Stimulated activated CD4-positive, alpha-beta T cell treated with anti-CD3 and anti-CD28 coated beads, Interleukin-4, amount 100 ng/mL, for 1 hour (primary cell): ENCODE measurements around the gene PPP2R5B.

Source experiments
- DNase-seq: peaks from one replicate; pipeline ENCODE4 v3.0.0-alpha.2; 2020

The PPP2R5B gene

DNA sequence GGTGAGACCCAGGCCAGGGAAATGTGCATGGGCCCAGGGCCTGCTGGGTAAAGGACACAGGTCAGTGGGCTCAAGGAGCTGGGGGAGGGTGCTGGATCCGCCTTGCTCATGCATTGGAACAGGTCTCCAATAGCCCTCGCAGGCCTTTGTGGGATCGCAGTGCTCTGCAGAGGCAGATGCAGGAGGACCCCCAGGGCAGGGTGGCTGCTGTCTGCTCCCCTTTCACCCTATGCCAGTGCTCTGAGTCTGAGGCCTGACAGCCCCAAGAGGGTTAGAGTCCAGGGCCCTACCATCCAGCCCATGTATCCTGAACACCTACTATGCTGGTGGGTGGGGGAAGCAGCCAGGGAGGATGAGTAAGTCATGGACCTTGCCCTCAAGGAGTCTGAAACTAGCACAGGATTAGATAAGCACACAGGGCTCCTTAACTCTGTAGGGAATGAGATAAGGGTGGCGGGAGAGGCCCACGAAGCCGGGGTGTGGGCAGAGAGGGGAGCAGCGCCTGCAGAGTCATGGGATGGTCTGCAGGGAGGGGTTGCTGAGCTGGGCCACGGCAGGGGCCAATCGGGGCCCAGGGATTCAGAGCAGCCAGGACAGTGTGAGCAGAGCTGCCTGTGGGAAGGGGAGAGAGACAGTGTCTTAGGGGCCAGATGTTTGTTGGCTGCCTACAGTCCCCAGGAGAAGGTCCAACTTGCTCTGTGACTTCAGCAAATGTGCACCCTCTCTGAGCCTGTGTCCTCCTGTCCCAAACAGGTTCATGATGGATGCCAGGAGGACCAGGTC, 35.6 kb upstream of the PPP2R5B start:
- no peak for DNase-seq

DNA sequence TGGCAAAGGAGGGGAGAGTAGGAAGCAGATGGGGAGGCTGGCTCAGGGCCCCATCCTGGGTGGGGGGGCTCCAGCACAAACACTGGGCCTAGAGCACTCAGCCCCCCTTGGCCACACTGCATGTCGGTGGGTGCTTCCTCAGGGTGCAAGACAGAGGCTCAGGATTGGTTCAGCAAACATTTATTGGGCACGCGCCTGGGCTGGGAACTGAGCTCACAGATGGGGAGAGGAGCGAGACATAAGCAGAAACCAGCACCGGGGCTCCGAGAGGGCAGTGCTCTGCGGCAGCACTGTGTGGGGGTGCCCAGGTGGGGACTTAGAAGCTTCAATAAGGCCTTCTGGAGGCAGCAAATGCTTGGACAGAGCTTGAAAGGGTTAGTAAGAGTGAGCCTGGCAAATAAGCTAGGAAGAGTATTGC, 34.0 kb upstream of the PPP2R5B start:
- DNase-seq = no peak

DNA sequence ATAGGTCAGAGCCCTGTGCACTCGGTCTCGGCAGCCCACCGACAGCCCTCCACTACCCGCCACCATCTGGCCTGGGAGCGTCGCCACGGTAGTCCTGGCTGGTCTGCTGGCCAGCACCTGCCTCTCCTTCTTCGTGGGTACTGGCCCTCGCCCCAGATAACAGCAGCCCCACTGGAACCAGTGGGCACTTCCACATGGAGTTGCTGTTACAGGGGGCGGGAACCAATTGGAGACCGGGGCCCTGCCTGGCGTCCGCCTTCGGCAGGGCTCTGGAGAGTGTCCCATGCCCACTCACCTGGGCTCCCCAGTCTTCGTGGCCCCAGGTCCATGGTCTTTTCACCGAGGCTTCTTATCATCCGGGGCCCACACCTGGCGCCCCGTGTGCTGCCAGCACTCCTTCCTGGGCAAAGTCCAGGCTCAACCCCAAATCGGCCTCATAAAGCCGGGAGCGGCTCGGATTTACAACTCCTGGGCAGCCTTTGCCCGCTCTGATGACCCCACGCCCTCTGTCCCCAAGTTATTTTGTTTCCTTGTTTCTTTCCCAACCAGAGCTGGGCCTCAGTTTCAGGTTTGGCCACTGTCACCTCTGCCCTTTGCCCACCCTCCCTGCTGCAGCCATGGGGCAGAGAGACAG, 33.2 kb upstream of the PPP2R5B start:
- no peak for DNase-seq

DNA sequence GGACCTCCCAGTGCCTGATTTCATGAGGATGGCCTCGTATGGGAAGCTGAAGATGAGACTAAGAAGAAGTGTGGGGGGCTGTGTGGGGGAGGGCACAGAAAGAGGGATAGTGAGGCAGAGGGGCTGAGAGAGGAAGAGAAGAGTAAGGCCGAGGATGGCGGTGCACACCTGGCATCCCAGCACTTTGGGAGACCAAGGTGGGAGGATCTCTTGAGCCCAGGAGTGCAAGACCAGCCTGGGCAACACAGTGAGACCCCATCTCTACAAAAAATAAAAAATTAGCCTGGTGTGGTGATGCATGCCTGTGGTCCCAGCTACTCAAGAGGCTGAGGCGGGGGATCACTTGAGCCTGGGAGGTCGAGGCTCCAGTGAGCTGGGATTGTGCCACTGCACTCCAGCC, 32.6 kb upstream of the PPP2R5B start:
- DNase-seq = no peak

DNA sequence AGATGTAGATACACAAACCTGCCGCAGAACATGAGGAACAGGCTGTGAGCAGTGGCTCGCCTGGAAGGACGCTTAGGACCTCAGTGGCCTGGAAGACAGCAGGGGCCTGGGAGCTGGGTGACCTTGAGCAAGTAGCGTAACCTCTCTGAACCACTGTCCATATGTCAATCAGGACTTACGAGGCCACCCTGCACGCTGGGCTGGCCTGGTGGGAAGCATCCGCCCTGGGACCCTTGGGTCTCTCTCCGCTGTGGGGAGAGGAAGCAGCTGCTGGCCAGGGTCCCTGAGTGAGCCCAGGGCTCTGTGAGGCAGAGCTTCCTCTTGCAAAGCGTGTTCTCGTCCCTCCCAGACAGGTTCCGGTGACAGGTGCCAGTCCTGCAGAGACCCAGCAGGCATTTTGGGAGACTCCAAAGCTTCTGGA, 32.1 kb upstream of the PPP2R5B start:
- no peak for DNase-seq

DNA sequence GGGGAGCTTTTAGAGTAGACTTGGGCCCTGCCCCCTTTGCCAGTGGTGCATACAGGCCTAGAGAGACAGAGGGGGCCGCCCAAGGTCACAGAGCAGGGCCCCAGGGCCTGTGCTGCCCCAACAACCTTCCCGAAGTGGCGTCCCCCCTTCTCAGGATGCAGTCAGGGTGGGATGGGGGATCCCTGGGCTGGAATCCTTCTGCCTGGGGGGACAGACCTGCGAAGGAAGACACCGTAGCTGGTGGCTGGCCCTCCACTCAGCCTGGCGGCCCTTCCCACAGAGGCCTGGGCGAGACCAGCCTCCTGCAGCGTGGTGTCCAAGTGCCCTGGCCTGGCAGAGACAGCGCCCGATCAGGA, 31.7 kb upstream of the PPP2R5B start:
- DNase-seq = no peak

DNA sequence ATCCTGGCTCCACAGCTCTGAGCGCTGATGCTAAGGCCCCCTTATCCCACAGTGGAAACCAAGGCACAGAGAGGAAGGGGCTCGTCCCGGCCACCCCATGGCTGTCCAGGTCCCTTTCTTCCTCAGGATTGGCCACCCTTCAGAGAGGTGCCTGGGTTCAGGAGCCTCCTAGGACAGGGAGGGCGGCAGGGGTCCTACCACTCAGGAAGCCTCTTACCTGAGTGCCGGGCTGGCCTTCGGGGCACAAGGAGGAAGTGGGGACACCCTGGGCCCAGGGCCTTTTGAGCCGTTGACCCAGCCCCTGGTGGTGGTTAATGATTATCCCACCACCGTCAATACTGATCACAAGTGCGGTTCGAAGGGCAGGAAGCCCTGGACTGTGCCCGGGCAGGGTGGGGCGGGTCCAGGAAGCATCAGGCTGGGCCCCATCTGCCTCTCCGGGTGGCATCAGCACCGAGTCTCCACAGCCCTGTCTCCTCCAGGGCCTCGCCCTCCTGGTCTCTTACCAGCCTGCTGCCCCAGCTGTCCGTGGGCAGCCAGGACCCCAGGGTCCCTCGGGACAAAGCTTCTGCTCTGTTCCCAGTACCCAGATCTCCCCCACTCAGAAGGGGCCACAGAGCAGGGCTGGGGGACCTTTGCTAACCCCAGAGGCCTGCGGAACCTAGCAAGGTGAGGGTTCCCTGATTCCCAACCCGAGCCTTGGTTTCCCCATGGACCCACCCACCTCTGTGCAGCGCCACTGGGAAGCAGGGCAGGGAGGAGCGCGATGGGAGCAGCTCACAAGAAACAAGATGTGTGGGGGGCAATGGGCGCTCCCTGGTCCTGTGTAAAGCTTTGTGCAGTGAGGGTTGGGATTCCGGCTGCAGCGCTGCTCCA, 31.1 kb upstream of the PPP2R5B start:
- DNase-seq = no peak

DNA sequence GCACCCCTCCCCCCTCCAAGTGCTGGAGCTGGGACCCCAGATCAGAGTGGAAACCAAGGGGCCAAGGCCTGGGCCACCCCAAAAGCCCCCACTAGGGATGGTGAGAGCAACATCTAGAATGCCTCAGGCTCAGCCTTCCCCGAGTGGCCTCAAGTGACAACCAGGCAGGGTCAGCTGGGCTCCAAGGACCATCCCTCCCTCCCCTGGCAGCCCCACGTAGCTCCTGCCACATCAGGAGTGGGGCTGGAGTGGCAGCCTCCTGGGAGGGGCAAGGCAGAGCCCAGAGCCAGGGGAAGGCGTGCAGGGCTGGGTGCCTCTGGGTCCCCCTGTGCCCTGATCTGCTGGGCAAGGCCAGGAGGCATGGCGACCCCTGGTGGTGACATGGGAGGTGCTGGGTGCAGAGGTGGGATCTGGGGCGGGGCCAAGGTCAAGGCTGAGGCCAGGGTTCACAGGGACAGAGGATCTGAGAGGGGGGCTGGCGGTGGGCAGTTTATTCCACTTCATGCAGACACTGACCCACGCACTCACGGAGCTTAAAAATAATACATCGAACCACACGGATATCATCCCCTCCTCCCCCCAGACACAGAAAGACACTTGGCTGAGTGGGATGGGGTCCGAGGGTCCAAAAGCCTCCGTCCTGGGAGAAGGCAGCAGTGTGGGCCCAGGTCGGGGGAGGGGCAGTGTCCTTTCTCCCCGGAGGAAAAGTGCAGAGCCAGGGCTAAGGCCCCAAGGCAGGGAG, 30.2 kb upstream of the PPP2R5B start:
- DNase-seq = peak; percentile 96

DNA sequence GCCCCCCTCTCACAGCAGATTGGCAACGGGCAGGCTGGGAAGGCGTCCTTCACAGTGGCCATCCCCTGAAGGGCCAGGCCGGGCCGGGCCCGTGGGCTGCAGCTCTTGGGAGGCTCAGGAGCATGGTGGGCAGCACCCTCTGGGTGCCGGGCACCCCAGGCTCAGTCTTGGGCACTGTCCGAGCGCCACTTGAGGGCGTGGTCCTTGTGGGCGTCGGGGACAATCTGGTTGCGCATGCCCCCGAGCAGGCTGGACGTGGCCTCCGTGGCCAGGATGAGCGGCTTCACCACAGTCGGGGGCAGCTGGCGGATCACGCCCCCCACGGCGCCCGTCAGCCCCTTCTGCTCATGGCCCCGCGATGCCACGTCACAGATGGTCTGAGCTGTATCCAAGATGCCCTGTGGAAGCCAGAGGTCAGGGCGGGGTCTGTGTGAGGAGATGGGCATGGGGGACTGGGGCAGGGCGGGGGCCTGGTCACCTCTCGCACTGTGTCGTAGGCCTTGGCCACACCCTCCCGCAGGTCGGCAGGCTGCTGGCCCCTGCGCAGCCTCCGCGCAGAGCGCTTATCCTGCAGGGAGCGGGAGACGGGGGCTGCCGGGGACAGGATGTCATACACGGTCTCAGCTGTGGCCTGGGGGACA, 29.6 kb upstream of the PPP2R5B start:
- DNase-seq = no peak

DNA sequence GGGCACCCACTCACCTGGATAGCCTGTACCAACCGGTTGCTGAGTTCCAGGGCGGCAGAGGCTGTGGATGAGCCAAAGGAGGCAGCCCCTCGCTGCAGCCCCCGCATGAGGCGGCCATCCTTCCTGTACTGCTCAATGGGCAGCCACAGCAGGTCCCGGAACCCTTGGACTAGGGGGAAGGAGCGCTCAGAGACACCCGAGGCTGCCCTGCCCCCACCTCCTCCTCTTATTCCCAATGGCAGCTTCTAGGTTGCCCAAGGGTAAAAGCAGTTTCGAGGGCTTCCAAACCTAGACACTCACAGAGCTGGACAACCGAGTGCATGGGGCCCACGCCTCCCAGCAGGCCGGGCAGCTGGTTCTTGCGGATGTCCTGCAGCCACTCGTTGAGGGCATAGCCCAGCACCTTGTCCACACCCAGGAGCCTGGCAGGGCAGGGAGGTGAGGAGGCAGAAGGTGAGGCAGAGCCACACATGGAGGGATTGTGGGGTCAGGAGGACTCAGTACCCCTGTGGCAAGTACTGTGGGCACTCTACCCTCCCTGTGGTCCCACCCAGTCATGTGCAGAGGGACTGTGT, 28.0 kb upstream of the PPP2R5B start:
- no peak for DNase-seq

DNA sequence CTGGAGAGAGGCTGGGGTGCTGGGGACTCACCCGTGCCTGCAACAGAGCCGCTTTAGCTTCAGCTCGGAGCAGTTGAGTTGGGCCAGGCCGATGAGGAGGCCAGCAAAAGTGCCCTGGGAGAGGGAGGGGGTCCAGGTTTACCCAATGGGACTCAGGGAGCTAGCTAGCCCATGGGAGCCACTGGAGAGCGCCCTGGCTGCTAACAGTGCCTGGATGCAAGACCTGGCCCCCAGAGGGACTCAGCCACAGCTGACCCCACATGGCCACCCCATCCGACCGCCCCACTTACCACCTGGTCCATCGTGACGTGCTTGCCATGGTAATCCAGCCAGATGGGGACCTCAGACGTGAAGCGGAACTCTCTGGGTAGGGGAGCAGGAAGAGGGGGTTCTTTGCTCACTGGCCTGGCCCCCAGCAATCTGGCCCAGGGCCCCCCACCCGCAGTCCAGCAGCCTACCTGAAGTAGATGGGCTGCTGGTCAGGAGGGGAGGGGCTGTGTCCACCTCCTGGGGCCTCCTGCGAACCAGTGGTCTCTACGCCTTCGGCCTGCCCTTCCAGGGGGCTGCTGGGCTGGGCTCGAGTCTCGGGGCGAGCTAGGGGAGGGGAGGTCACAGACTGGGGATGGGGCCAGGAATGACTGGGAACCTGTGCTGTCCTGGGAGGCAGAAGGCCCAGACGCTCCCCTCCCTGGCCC, 27.0 kb upstream of the PPP2R5B start:
- DNase-seq = no peak

DNA sequence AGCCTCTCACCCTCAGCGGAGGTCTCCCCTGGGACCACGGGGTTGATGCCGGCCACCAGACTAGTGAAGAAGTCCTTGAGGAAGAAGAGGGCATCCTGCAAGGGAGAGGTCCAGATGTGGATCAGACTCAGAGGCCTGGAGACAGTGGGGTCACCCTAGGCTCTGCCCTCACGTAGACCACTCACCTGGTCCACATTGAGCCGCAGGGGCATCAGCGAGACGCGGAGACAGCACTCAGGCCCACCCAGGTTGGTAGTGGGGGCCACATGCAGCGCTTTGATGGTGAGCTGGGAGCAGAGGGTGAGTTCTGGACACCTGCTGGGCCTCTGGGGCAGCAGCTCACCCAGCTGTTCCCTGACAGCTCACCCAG, 26.4 kb upstream of the PPP2R5B start:
- DNase-seq = no peak

DNA sequence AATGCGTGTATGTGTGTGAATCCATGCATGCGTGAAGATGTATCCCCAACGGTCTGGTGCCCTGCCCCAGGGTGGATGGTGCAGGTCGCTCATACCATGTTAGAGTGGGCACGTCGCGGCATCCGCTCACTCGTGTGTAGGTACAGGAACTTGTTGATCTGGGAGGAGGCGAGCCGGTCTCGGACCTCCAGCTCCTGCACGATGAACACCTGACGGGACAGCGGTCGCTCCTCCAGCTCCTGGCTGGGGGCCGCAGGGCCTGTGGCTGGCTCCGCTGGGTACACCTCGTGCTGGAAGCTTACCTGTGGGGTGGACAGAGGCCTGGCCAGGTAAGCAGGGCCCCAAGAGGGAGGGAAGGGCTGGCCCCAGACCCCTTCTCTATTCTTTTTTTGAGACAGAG, 25.9 kb upstream of the PPP2R5B start:
- DNase-seq = no peak

DNA sequence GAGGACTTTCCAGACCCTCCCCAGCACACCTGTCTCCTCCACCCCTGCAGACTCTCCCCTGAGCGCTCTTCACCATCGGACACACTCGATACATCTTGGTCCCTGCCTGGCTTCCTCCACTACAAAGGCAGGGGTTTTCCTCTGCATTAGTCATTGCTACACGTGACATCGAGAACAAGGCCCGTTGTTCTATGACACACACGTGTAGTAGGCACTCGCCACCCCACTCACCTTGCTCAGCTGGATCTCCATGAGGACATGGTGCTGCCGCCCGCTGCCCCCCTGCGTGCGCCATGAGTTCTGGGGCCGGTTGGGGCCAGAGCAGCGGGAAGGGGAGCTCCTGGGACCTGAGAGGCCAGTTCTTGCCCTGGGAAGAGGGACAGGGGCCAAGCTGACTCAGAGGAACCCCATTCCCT, 24.2 kb upstream of the PPP2R5B start:
- peak; percentile 60 for DNase-seq

DNA sequence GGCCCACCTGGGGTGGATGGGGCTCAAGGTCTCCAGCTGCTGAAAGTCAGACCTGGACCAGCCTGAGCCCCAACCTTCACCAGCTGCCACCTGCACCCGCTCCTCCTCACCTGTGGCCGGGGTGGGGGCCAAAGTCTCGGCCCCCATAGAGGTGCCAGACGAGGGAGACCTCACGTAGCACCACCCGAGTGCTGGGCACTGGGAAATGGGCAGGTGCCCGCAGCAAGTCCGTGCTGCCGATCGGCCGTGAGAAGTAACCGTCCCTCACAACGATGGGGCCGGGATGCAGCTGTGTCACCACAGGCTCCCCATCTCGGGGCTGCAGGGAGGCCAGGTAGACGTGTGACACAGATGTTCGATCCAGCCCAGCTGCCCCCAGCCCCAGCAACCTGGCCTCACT, 23.7 kb upstream of the PPP2R5B start:
- no peak for DNase-seq

DNA sequence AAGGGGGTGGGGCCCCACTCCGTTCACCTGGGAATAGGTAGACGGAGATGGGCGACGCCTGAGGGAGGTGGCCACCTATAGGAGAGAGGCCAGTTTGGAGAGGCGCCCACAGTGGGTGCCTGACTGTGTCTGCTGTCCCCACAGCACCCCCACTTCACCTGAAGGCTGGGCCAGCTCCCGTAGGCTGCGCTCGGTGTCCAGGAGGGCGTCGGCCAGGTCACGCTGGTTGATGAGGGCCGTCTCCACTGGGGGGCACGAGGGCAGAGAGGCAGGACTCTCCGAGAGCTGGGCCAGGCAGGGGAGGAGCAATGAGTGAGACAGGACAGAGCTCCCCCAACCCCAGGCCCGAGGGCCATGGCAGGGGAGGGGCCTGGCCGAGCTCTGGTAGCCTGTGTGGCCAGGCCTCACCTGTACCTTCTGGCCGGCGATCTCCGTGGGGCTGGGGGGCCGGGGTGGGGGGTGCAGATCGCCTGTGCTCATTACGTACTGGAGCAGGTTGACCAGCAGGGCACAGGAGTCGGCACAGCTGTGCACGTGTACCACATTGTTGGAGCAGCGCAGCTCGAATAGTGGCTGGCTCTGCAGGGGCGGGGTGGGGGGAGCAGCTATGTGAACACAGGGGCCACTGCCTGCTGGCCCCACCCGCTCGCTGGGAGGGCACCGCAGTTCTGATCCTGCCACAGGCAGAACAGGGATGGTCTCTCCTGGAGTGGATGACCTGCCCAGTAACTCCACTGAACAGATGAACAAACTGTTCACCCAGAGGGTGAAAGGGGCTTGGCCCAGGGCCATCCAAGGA, 22.2 kb upstream of the PPP2R5B start:
- no peak for DNase-seq

DNA sequence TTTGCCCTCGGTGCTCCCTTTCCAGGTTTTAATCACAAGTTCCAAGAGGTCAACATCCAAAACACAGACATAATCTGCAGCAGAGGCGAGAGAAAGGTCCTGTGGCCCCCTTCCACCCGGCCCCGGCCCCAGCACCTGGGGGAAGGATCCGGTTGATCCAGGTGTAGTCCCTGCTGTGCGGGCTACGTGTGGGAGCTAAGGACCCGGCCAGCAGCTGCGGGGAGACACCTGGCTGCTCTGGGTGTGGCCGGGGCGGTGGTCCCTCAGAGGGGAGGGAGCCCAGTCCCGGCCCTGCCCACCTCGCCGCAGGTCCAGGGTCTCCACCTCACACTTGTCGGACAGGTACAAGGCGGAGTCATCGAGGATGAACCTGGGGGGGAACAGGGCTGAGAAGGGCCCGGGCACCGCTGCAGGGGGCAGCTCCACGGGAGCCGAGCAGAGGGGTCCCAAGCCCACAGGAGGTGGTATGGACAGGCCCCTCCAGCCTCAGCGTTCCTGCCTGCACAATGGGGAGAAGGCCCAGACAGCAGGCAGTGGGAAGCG, 21.1 kb upstream of the PPP2R5B start:
- no peak for DNase-seq

DNA sequence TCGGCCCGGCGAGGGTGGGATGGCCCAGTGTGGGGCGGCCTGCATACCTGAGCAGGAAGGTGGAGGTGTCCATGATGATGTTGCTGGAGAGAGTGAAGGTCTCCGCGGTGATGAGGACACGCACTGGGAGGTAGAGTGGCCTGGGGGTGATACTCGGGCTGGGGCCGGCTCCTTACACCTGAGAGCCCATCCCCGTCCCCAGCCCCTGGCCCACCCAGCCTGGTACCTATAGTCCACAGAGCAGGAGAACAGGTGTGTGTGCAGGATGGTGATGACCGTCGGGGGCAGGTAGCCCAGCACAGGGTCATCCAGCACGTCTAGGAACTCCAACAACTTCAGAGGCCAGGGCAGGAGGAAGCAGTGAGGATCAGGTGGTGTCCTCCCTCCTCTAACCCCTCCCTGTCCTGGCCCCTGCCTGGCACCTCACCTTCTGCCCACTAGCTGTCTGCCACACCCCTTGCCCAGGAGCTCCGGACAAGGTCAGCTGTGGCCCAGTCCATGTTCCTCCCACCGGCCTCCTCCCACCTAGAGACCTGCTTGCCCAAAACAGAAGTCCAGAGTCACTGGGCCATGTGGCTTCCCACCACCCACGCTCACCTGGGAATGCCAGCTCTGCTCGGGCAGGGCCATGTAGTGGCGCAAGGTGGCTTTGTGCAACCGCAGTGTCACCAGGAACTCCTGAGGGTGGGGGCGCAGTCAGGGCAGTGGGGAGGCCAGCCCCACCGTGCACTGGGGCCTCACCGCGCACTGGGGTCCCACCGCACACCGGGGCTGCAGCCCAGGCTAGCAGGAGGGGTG, 18.8 kb upstream of the PPP2R5B start:
- DNase-seq = no peak

DNA sequence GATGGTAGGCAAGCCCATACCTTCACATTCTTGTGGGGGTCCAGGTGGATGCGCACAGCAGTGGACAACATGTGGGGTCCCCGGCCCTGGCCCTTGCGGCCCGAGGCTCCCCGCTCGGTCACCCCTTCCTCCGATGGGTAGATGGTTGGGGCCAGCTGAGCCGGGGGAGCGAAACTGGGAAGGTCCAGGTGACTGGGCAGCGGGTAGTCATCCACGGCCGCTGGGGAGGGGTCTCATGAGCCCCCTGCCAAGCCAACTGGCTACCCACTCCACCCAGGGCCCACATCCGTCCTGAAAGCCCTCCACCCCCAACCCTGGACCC, 18.2 kb upstream of the PPP2R5B start:
- no peak for DNase-seq

DNA sequence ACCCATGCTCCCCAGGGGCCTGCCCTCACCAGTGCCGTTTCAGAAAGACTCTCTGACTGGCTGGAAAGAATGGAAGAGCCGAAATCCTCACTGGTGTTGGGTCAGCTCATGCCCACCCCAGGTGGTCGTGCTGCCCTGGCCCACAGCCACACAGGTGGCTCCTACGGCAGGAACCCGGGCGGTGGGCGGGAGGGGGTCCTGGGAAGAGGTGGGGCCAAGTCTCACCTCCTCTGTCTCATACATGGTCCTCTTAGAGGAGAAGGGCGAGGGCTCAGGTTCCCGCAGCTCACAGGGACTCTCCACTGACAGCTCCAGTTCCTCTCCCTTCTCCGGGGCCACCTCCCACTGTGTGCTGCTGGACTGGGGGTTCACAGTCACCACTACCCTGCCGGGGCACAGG, 15.7 kb upstream of the PPP2R5B start:
- no peak for DNase-seq
